H1 (cell line): Measurements from ENCODE around the gene ITGAE. TPM values are rescaled to one million over a fixed set of nuclear protein-coding genes. Genes with fewer than 3 reads are reported as not detected.

Experiments
- CTCF ChIA-PET: fragments of 300-600 bp; sonication (Branson Sonifier 250); formaldehyde crosslinking; loops from one replicate; lab custom pipeline; 2021; ENCODE audit not compliant: partially characterized antibody; lab: Charles Lee
- POLR2A ChIA-PET: fragments of 300-600 bp; sonication (Branson Sonifier 250); formaldehyde crosslinking; loops from one replicate; lab custom pipeline; 2021; ENCODE audit warnings: inconsistent platforms; ENCODE audit not compliant: partially characterized antibody; lab: Charles Lee
- DNase-seq, 2 experiments: peaks; one replicate each; pipeline versions ENCODE4 v3.0.0 to v3.0.0-alpha.2; 2010 to 2022; ENCODE audit warnings: low spot score in 2 of 2, low read depth in 1 of 2, mixed read lengths in 1 of 2
- FAIRE-seq: peaks from 2 replicates; lab custom pipeline; 2011; peaks lifted over from hg19 to GRCh38; lab: Jason Lieb, UNC
- H2AFZ ChIP-seq: 2 replicates; pipeline ENCODE4 v1.8.1; 2012; ENCODE audit warnings: low read length, inconsistent platforms
- H2AK5ac ChIP-seq: 2 replicates; pipeline ENCODE4 v1.6.1; 2013; ENCODE audit warnings: low read depth, low read length
- H2BK120ac ChIP-seq: replicated peaks from 2 replicates; pipeline ENCODE3; 2013; ENCODE audit warnings: low read depth, low read length, inconsistent platforms
- H2BK12ac ChIP-seq: 2 replicates; pipeline ENCODE4 v1.6.1; 2013; ENCODE audit warnings: low read depth, low read length
- H2BK15ac ChIP-seq: 2 replicates; pipeline ENCODE4 v1.6.1; 2013; ENCODE audit warnings: low read length
- H2BK20ac ChIP-seq: 2 replicates; pipeline ENCODE4 v1.6.1; 2013; ENCODE audit warnings: low read length
- H2BK5ac ChIP-seq: 2 replicates; pipeline ENCODE4 v1.6.1; 2013; ENCODE audit warnings: low read depth, low read length
- H3K14ac ChIP-seq: 2 replicates; pipeline ENCODE4 v1.6.1; 2013; ENCODE audit warnings: inconsistent platforms; ENCODE audit not compliant: insufficient read length
- H3K18ac ChIP-seq: 2 replicates; pipeline ENCODE4 v1.6.1; 2013; ENCODE audit warnings: low read length; ENCODE audit errors: extremely low read depth
- H3K23ac ChIP-seq: 2 replicates; pipeline ENCODE4 v1.6.1; 2013; ENCODE audit warnings: inconsistent platforms; ENCODE audit not compliant: insufficient read length
- H3K23me2 ChIP-seq: 2 replicates; pipeline ENCODE4 v1.6.1; 2013; ENCODE audit warnings: low read depth, low read length
- H3K27ac ChIP-seq: 2 replicates; pipeline ENCODE4 v1.6.1; 2011; ENCODE audit warnings: low read depth, low read length, inconsistent platforms
- H3K27me3 ChIP-seq, 4 experiments: replicated peaks in 1 of 4; 1 replicate in 1 of 4; 2 replicates in 3 of 4; pipeline versions ENCODE4 v1.6.1 to v1.8.1; 2011 to 2013; ENCODE audit warnings: low read length in 3 of 4, mild to moderate bottlenecking in 3 of 4, inconsistent platforms in 2 of 4, mixed read lengths in 2 of 4, moderate library complexity in 1 of 4; ENCODE audit not compliant: control insufficient read depth in 3 of 4, insufficient read depth in 3 of 4; ENCODE audit errors: extremely low read depth in 1 of 4
- H3K36me3 ChIP-seq, 4 experiments: 2 replicates each; pipeline versions ENCODE4 v1.6.1 to v1.8.1; 2011 to 2013; ENCODE audit warnings: mild to moderate bottlenecking in 4 of 4, low read length in 3 of 4, moderate library complexity in 2 of 4, control low read depth in 1 of 4, inconsistent platforms in 1 of 4; ENCODE audit not compliant: insufficient read depth in 4 of 4, control insufficient read depth in 2 of 4
- H3K4ac ChIP-seq: replicated peaks from 2 replicates; pipeline ENCODE3; 2013; ENCODE audit warnings: low read length, low read depth, mixed read lengths, inconsistent platforms; ENCODE audit not compliant: insufficient read length
- H3K4me1 ChIP-seq, 4 experiments: replicated peaks in 1 of 4; 1 replicate in 1 of 4; 2 replicates in 3 of 4; pipeline versions ENCODE4 v1.6.1 to v1.8.1; 2011 to 2013; ENCODE audit warnings: low read length in 3 of 4, inconsistent platforms in 2 of 4, mixed read lengths in 1 of 4; ENCODE audit not compliant: insufficient read depth in 4 of 4, control insufficient read depth in 3 of 4
- H3K4me2 ChIP-seq, 2 experiments: 2 replicates each; pipeline versions ENCODE4 v1.6.1 to v1.8.1; 2011 to 2013; ENCODE audit warnings: low read depth in 2 of 2, low read length in 2 of 2, control low read depth in 1 of 2, inconsistent platforms in 1 of 2, mild to moderate bottlenecking in 1 of 2; ENCODE audit not compliant: insufficient read depth in 1 of 2
- H3K4me3 ChIP-seq, 4 experiments: fragments of 200-600, 300-600 bp in 1 of 4; sonication (generic), shearing (Covaris generic), sonication (Bioruptor Twin) in 1 of 4; 2 replicates each; pipeline versions ENCODE4 v1.5.1 to v1.8.1; 2011 to 2016; ENCODE audit warnings: low read length in 4 of 4, low read depth in 3 of 4, control low read depth in 2 of 4, inconsistent platforms in 2 of 4, mild to moderate bottlenecking in 2 of 4, mixed read lengths in 1 of 4, moderate library complexity in 1 of 4; ENCODE audit not compliant: insufficient read depth in 2 of 4; ENCODE audit errors: extremely low read depth in 1 of 4
- H3K56ac ChIP-seq: replicated peaks from 2 replicates; pipeline ENCODE3; 2013; ENCODE audit warnings: low read depth, mild to moderate bottlenecking, mixed read lengths, low read length, inconsistent platforms; ENCODE audit not compliant: insufficient read length
- H3K79me1 ChIP-seq: 2 replicates; pipeline ENCODE4 v1.6.1; 2013; ENCODE audit warnings: low read depth, low read length, control low read depth
- H3K79me2 ChIP-seq, 2 experiments: 2 replicates each; pipeline versions ENCODE4 v1.6.1 to v1.8.1; 2012 to 2013; ENCODE audit warnings: low read length in 2 of 2, mild to moderate bottlenecking in 2 of 2, inconsistent platforms in 1 of 2; ENCODE audit not compliant: insufficient read depth in 2 of 2, control insufficient read depth in 1 of 2
- H3K9ac ChIP-seq, 4 experiments: replicated peaks in 1 of 4; 1 replicate in 1 of 4; 2 replicates in 3 of 4; pipeline versions ENCODE4 v1.6.1 to v1.8.1; 2011 to 2013; ENCODE audit warnings: low read depth in 3 of 4, low read length in 3 of 4, control low read depth in 2 of 4, mild to moderate bottlenecking in 2 of 4, moderate library complexity in 2 of 4, inconsistent platforms in 1 of 4; ENCODE audit errors: extremely low read depth in 1 of 4
- H3K9me3 ChIP-seq, 2 experiments: 2 replicates each; pipeline versions ENCODE4 v1.6.1 to v1.8.1; 2012 to 2013; ENCODE audit warnings: mild to moderate bottlenecking in 2 of 2, moderate library complexity in 2 of 2, control low read depth in 1 of 2, inconsistent platforms in 1 of 2, low read depth in 1 of 2, low read length in 1 of 2, mixed read lengths in 1 of 2; ENCODE audit not compliant: insufficient read depth in 2 of 2
- H4K20me1 ChIP-seq, 2 experiments: replicated peaks in 1 of 2; 2 replicates each; pipeline versions ENCODE3 to v1.8.1; 2011 to 2013; ENCODE audit warnings: inconsistent platforms in 2 of 2, low read length in 2 of 2, mild to moderate bottlenecking in 1 of 2; ENCODE audit not compliant: insufficient read depth in 2 of 2, control insufficient read depth in 1 of 2
- H4K5ac ChIP-seq: 2 replicates; pipeline ENCODE4 v1.6.1; 2013; ENCODE audit warnings: low read length, low read depth, mixed read lengths, inconsistent platforms; ENCODE audit not compliant: insufficient read length
- H4K8ac ChIP-seq: 2 replicates; pipeline ENCODE4 v1.8.0; 2013; ENCODE audit warnings: mild to moderate bottlenecking, moderate library complexity, low read length, inconsistent platforms; ENCODE audit not compliant: insufficient read depth; ENCODE audit errors: extremely low read depth
- H4K91ac ChIP-seq: replicated peaks from 2 replicates; pipeline ENCODE3; 2013; ENCODE audit warnings: low read length, mixed read lengths, inconsistent platforms; ENCODE audit not compliant: insufficient read length
- EP300 ChIP-seq, 2 experiments: IDR thresholded peaks; 1 replicate in 1 of 2; 2 replicates in 1 of 2; pipeline ENCODE4 v1.6.1; 2011 to 2012; ENCODE audit warnings: low read depth in 2 of 2, low read length in 2 of 2, mild to moderate bottlenecking in 2 of 2, borderline replicate concordance in 1 of 2, inconsistent platforms in 1 of 2, moderate library complexity in 1 of 2
- RAD21 ChIP-seq, 2 experiments: IDR thresholded peaks in 1 of 2; conservative IDR thresholded peaks in 1 of 2; 2 replicates each; pipeline ENCODE4 v1.6.1; 2011; ENCODE audit warnings: low read depth in 2 of 2, low read length in 2 of 2, improper control_type of control experiment in 1 of 2, inconsistent platforms in 1 of 2, mild to moderate bottlenecking in 1 of 2, moderate library complexity in 1 of 2
- WGBS, 2 experiments: shearing (Covaris generic) in 1 of 2; methylation state at CpG; one replicate each; pipeline versions ENCODE4 v1.1.6 to v1.1.7; 2013 to 2015; ENCODE audit warnings: low lambda C conversion rate in 2 of 2, mixed read lengths in 2 of 2, inconsistent platforms in 1 of 2, low coverage in 1 of 2, missing lambda C conversion rate in 1 of 2; ENCODE audit not compliant: insufficient replicate concordance in 2 of 2, insufficient coverage in 1 of 2, insufficient read length in 1 of 2; ENCODE audit errors: extremely low coverage in 1 of 2, missing lambda C conversion rate in 1 of 2; 5-methylcytosine and 5-hydroxymethylcytosine counted together
- polyA plus RNA-seq, 7 experiments: library from polyadenylated mRNA; depleted of rRNA in 3 of 7; stranded (reverse) in 5 of 7; unstranded in 2 of 7; fragments of >200 nt in 5 of 7; fragments of 200-250 nt in 2 of 7; gene quantifications; 1 replicate in 5 of 7; 2 replicates in 1 of 7; 4 replicates in 1 of 7; pipeline versions ENCODE4 v1.2.1 to v1.2.3, GENCODE V29; 2011 to 2013; ENCODE audit warnings: missing spikeins in 2 of 7, mixed read lengths in 2 of 7
- total RNA-seq: library from RNA; stranded (reverse); fragmentation: NEBNext Ultra II Directional; extraction: Animal tissue kit (Norgen Biotek cat#: 25700); gene quantifications from 2 replicates; pipeline ENCODE4 v1.2.1, GENCODE V29; 2021
- TF ChIP-seq, protein P1 (sequence below), 3 experiments: IDR thresholded peaks; 1 replicate in 2 of 3; 2 replicates in 1 of 3; pipeline versions ENCODE4 v1.5.1 to v1.6.1; 2011; ENCODE audit warnings: low read length in 3 of 3, mild to moderate bottlenecking in 3 of 3, inconsistent platforms in 2 of 3, low read depth in 1 of 3, moderate library complexity in 1 of 3; ENCODE audit not compliant: insufficient read depth in 1 of 3; ENCODE audit errors: control extremely low read depth in 1 of 3
- TF ChIP-seq, protein P2 (sequence below): IDR thresholded peaks from 2 replicates; pipeline ENCODE4 v1.6.1; 2012; ENCODE audit warnings: inconsistent platforms

Gene ITGAE
- total and polyA plus RNA-seq, 2 of the 8 experiments (the other 6 are each of a cell fraction or from before 2014, with no cell fraction given), result 23.2 to 43.1 TPM

DNA sequence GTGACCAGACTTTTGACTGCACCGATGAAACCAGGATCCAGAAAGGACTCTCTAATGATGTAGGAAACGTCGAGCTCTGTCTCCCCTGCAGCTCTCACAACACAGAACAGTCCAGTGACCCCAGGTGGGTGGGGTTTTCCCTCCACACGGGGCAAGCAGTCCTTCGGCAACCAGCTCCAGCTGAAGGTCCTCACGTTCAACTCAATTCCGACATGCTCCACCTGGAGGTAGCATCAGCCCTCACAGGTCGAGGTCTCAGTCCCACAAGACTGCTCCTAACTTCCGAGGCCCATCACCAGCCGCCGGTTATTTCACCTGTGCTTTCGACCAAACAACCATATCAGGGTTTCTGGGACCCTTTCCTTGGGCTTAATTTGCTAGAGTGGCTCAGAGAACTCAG lies 28.2 kb downstream of the ITGAE start:
- Histone ChIP-seq H3K9me3 (no peaks in the 10 kb centered on the region), H3K23ac (no peak overlapping the region), H2BK20ac (no peak overlapping the region), H3K79me2 (no peaks in the 10 kb centered on the region), H2AK5ac (no peak overlapping the region), H2BK12ac (no peak overlapping the region), H3K4me3 (no peak overlapping the region), H3K79me1 (no peaks in the 10 kb centered on the region), H4K91ac (no peak overlapping the region), H2BK120ac (no peak overlapping the region), H3K23me2 (no peaks in the 10 kb centered on the region), H3K27ac (no peak overlapping the region), H2AFZ (no peak overlapping the region), H3K4me1 (peaks cover 0 to 14% (median 2%) of the 10 kb centered on the region in 4 experiments; a peak in 2 of 7 replicates), H3K14ac (no peak overlapping the region), H3K18ac (no peak overlapping the region), H3K56ac (no peak overlapping the region), H4K8ac (no peak overlapping the region), H2BK5ac (no peak overlapping the region), H4K5ac (no peak overlapping the region), H3K4ac (no peak overlapping the region), H3K4me2 (no peak overlapping the region), H3K9ac (no peak overlapping the region), H4K20me1 (no peaks in the 10 kb centered on the region), H2BK15ac (no peak overlapping the region), H3K27me3 (no peaks in the 10 kb centered on the region), H3K36me3 (no peaks in the 10 kb centered on the region)
- ChIA-PET CTCF (interaction anchor here (0.6 to 11.5 kb wide), 14 partner anchors 9 to 232 kb away, joined by 3 to 132 read pairs (median 4); no protein-coding TSS in a partner anchor), POLR2A (interaction anchor here (0.6 to 1.3 kb wide), 2 partner anchors 32 to 34 kb away, joined by 3 to 4 read pairs; no protein-coding TSS in a partner anchor)
- DNase-seq (peak in 1 of 2 experiments; percentile 43), FAIRE-seq (peak; percentile 58)
- 85% methylated on average over 12 of the region's 12 CpGs; no CpG with 5 or more reads in 1 of the 2 experiments for WGBS, 2 experiments
- peak; percentile 28 to 54 for TF ChIP-seq RAD21 (IDR thresholded peaks at IDR 0.05 in 1 of 2, conservative IDR thresholded peaks at IDR 0.05 in 1 of 2; ENCODE audit: low read depth in 2 of 2, low read length in 2 of 2)
- TF ChIP-seq, protein P1, sequence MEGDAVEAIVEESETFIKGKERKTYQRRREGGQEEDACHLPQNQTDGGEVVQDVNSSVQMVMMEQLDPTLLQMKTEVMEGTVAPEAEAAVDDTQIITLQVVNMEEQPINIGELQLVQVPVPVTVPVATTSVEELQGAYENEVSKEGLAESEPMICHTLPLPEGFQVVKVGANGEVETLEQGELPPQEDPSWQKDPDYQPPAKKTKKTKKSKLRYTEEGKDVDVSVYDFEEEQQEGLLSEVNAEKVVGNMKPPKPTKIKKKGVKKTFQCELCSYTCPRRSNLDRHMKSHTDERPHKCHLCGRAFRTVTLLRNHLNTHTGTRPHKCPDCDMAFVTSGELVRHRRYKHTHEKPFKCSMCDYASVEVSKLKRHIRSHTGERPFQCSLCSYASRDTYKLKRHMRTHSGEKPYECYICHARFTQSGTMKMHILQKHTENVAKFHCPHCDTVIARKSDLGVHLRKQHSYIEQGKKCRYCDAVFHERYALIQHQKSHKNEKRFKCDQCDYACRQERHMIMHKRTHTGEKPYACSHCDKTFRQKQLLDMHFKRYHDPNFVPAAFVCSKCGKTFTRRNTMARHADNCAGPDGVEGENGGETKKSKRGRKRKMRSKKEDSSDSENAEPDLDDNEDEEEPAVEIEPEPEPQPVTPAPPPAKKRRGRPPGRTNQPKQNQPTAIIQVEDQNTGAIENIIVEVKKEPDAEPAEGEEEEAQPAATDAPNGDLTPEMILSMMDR (IDR thresholded peaks at IDR 0.05; ENCODE audit: control extremely low read depth in 1 of 3, insufficient read depth in 1 of 3, low read depth in 1 of 3, low read length in 3 of 3), result peak; percentile 50 to 68 (median 67)
- TF ChIP-seq EP300 (IDR thresholded peaks at IDR 0.05; ENCODE audit: borderline replicate concordance in 1 of 2, low read depth in 2 of 2, low read length in 2 of 2), result no peak
- TF ChIP-seq, protein P2, sequence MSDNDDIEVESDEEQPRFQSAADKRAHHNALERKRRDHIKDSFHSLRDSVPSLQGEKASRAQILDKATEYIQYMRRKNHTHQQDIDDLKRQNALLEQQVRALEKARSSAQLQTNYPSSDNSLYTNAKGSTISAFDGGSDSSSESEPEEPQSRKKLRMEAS, result 0 out of 2 replicates have a peak, but pooled peaks have one; percentile 13
